GM19468 (cell line): ENCODE measurements around the gene A3GALT2.

Experiments used
- ATAC-seq: cut with Tn5 transposase; IDR thresholded peaks from one replicate; pipeline ENCODE4 v1.9.1; 2021; ENCODE audit warnings: mild to moderate bottlenecking, moderate library complexity, moderate number of reproducible peaks; ENCODE audit not compliant: unreplicated experiment; ENCODE audit errors: extremely low read depth

The A3GALT2 gene

GRCh38 chr1:33258788-33259274 lies 62.1 kb downstream of the A3GALT2 start:
- ATAC-seq: no peak

- no peak for ATAC-seq
Measured at GRCh38 chr1:33257772-33258712, 62.9 kb downstream of the A3GALT2 start.

GRCh38 chr1:33257207-33257771 lies 63.6 kb downstream of the A3GALT2 start:
- no peak for ATAC-seq
